Ovary (tissue), 3 donors: ENCODE results near the gene POMT1.

Source experiments
- POLR2A ChIP-seq: fragments of 450-650 bp; IDR thresholded peaks from one replicate; pipeline ENCODE4 v1.6.1; 2017; ENCODE audit warnings: antibody characterized with exemption, mild to moderate bottlenecking, moderate library complexity
- TF ChIP-seq, protein P1 (sequence below), 3 donors: fragments of 450-650 bp in 2 of 3; fragments of 200-600 bp in 1 of 3; IDR thresholded peaks; one replicate each; pipeline versions ENCODE4 v1.5.1 to v1.8.0; 2016 to 2022; ENCODE audit warnings: antibody characterized with exemption in 3 of 3, mild to moderate bottlenecking in 1 of 3
- donor health status: DM: no; HTN: no; CAD: no.

DNA sequence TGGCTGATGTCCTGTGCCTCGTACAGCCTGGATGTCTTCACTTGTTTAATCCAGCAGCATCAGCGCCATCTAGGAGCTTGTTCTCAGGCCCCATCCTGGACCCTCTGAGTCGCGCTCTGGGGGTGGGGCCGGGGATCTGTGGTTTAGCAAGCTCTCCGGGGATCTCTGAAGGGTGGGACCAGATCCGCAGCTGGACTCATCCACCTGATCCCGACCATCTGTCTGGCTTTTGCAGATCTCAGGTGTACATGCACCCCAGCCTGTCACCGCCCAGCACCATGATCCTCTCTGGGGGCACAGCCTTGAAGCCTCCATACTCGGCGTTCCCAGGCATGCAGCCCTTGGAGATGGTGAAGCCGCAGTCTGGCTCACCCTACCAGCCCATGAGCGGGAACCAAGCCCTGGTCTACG, 15.1 kb upstream of the POMT1 start:
- TF ChIP-seq, protein P1, sequence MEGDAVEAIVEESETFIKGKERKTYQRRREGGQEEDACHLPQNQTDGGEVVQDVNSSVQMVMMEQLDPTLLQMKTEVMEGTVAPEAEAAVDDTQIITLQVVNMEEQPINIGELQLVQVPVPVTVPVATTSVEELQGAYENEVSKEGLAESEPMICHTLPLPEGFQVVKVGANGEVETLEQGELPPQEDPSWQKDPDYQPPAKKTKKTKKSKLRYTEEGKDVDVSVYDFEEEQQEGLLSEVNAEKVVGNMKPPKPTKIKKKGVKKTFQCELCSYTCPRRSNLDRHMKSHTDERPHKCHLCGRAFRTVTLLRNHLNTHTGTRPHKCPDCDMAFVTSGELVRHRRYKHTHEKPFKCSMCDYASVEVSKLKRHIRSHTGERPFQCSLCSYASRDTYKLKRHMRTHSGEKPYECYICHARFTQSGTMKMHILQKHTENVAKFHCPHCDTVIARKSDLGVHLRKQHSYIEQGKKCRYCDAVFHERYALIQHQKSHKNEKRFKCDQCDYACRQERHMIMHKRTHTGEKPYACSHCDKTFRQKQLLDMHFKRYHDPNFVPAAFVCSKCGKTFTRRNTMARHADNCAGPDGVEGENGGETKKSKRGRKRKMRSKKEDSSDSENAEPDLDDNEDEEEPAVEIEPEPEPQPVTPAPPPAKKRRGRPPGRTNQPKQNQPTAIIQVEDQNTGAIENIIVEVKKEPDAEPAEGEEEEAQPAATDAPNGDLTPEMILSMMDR (IDR thresholded peaks at IDR 0.05): no peak
- no peak for TF ChIP-seq POLR2A
